HEK293 (cell line): ENCODE results near the gene TNFRSF4.

Experiments
- GLIS2 ChIP-seq: fragments of 450-650 bp; formaldehyde crosslinking; IDR thresholded peaks from 2 replicates; pipeline ENCODE4 v1.5.1; 2016; ENCODE audit warnings: missing biosample characterization, missing genetic modification characterization
- KLF9 ChIP-seq: fragments of 450-650 bp; formaldehyde crosslinking; IDR thresholded peaks from 2 replicates; pipeline ENCODE4 v1.5.1; 2016; ENCODE audit warnings: missing biosample characterization, missing genetic modification characterization, low read depth
- TCF7L2 ChIP-seq: IDR thresholded peaks from 2 replicates; pipeline ENCODE4 v1.6.1; 2011; ENCODE audit warnings: low read depth, mild to moderate bottlenecking, inconsistent platforms, low read length, moderate library complexity, borderline replicate concordance
- ZNF404 ChIP-seq: fragments of 450-650 bp; formaldehyde crosslinking; IDR thresholded peaks from 2 replicates; pipeline ENCODE4 v1.5.1; 2017; ENCODE audit warnings: missing biosample characterization, missing genetic modification characterization
- ZNF48 ChIP-seq: fragments of 450-650 bp; formaldehyde crosslinking; IDR thresholded peaks from 2 replicates; pipeline ENCODE4 v1.5.1; 2016; ENCODE audit warnings: missing biosample characterization, missing genetic modification characterization
- TF ChIP-seq, protein P1 (sequence below): fragments of 450-650 bp; formaldehyde crosslinking; IDR thresholded peaks from 2 replicates; pipeline ENCODE4 v1.5.1; 2017; ENCODE audit warnings: missing biosample characterization, missing genetic modification characterization
- TF ChIP-seq, protein P2 (sequence below): fragments of 450-650 bp; formaldehyde crosslinking; IDR thresholded peaks from 2 replicates; pipeline ENCODE4 v1.5.1; 2016; ENCODE audit warnings: missing biosample characterization, missing genetic modification characterization
- TF ChIP-seq, protein P3 (sequence below): fragments of 450-650 bp; IDR thresholded peaks from 2 replicates; pipeline ENCODE4 v1.5.1; 2018; ENCODE audit warnings: missing biosample characterization, missing genetic modification characterization

DNA sequence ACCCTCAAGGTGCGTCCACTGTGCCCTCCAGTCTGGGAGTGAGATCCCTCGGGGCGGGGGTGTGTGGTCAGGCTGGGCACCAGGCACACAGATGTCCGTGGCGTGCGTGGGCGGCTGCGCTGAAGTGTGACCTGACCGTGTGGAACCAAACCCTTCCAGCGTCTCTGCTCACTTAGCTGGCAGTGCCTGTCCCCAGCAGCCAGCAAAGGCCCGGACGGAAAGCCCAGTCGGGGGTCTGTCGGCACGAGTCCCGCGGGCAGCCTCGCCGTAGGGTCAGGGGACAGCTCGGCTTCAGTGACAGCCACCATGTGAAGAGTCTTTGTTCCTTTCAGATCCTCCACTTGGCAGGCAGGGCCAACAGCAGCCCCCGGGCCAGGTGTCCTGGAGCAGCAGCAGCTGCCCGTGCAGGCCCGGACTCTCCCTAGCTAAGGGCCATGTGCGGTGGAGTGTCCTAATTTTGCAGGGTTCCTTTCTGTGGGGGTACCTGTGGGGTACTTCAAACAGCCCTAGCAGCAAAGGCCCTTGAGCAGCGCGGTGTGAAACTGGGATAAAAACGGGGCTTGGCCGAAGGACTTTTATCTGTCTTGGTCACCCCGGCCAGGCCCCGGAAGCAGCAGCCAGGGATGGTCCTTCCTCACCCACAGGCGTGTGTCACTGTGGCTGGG is 28.7 kb downstream of the TNFRSF4 start:
- TF ChIP-seq, protein P1, sequence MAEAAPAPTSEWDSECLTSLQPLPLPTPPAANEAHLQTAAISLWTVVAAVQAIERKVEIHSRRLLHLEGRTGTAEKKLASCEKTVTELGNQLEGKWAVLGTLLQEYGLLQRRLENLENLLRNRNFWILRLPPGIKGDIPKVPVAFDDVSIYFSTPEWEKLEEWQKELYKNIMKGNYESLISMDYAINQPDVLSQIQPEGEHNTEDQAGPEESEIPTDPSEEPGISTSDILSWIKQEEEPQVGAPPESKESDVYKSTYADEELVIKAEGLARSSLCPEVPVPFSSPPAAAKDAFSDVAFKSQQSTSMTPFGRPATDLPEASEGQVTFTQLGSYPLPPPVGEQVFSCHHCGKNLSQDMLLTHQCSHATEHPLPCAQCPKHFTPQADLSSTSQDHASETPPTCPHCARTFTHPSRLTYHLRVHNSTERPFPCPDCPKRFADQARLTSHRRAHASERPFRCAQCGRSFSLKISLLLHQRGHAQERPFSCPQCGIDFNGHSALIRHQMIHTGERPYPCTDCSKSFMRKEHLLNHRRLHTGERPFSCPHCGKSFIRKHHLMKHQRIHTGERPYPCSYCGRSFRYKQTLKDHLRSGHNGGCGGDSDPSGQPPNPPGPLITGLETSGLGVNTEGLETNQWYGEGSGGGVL (tag by site-specific recombination): no peak
- TF ChIP-seq, protein P2, sequence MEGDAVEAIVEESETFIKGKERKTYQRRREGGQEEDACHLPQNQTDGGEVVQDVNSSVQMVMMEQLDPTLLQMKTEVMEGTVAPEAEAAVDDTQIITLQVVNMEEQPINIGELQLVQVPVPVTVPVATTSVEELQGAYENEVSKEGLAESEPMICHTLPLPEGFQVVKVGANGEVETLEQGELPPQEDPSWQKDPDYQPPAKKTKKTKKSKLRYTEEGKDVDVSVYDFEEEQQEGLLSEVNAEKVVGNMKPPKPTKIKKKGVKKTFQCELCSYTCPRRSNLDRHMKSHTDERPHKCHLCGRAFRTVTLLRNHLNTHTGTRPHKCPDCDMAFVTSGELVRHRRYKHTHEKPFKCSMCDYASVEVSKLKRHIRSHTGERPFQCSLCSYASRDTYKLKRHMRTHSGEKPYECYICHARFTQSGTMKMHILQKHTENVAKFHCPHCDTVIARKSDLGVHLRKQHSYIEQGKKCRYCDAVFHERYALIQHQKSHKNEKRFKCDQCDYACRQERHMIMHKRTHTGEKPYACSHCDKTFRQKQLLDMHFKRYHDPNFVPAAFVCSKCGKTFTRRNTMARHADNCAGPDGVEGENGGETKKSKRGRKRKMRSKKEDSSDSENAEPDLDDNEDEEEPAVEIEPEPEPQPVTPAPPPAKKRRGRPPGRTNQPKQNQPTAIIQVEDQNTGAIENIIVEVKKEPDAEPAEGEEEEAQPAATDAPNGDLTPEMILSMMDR (tag by site-specific recombination): no peak
- no peak for TF ChIP-seq ZNF404
- TF ChIP-seq ZNF48: no peak
- no peak for TF ChIP-seq GLIS2
- TF ChIP-seq TCF7L2: no peak
- TF ChIP-seq KLF9: no peak
- TF ChIP-seq, protein P3, sequence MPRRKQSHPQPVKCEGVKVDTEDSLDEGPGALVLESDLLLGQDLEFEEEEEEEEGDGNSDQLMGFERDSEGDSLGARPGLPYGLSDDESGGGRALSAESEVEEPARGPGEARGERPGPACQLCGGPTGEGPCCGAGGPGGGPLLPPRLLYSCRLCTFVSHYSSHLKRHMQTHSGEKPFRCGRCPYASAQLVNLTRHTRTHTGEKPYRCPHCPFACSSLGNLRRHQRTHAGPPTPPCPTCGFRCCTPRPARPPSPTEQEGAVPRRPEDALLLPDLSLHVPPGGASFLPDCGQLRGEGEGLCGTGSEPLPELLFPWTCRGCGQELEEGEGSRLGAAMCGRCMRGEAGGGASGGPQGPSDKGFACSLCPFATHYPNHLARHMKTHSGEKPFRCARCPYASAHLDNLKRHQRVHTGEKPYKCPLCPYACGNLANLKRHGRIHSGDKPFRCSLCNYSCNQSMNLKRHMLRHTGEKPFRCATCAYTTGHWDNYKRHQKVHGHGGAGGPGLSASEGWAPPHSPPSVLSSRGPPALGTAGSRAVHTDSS: no peak
